HG03060 (cell line): ENCODE results near the gene TNS3.

ENCODE experiments used
- ATAC-seq: cut with Tn5 transposase; IDR thresholded peaks from one replicate; pipeline ENCODE4 v1.9.1; 2021; ENCODE audit warnings: low read depth, moderate number of reproducible peaks; ENCODE audit not compliant: unreplicated experiment

TNS3 gene

DNA sequence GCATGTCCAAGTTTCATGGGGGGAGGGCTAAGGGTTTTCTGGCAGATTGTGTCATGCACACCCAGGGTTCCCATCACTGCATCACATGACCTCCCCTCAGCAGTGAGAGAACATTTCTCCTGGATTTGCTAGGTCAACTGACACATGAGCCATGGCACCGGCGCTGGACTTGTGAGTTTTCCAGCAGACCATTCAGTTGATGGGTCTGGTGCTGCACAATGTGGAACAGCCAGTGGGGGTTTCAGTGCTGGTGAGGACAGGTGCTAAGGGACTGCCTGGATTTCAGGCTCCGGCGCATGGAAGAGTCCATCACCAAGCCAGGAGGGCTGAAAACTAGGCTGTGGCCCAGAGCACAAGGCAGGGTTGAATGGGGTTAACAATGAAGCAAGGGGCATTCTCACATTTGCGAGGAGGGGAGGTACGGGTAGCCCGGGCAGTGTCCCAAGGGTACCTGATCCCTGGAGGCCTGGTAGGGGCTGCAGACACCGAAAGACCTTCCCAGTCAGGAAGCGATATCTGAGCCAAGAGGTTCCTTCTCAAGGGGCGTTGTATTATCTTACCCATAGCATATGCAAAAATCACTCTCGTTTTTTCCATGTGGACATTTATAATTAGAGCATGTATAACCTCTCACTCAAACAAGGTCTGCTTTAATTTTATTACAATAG lies 203.0 kb downstream of the TNS3 start:
- ATAC-seq, result no peak

DNA sequence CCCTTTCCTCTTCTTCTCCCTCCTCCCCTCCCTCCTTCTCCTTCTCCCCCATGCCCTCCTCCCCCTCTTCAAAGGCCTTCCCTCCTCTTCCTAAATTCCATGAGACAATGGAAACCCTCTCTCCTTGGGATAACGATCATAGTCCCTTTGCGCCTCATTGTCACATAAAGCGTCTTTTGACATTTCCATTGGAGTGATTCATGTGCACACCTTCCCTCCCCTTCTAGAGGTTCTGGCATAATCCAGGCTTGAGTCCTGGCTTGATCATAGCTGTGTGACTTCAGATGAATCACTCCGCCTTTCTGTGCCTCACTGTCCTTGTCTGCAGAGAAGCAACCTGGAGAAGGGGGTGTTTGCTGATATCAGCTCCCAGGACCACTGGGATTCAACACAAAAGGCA lies 204.2 kb downstream of the TNS3 start:
- no peak for ATAC-seq

DNA sequence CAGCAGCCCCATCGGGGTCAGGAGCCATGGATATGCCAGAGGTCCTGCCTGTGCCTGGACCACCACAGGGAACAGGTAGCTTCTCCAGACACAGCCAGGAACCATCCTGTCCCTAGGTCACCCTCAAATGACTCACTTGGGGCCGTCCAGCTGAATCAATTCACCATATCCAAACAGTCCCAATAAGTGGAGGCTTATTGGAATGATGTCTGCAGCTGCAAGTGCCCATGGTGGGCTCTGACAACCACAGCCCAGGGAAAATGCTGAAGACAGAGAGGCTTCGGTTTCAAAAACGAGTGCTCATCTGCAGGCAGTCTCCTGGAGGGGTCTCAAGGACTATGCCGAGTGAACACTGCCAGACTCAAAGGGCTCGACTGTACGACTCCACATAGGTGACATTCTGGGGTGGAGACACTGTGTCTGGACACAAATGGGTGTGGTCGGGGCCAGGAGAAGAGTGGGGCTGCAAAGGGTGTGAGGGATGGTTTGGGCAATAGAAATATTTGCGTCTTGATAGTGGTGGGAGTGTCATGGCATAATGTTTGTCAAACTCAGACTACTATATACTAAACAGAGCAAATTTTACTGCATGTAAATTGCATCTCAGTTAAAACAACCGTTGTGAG lies 204.8 kb downstream of the TNS3 start:
- no peak for ATAC-seq

DNA sequence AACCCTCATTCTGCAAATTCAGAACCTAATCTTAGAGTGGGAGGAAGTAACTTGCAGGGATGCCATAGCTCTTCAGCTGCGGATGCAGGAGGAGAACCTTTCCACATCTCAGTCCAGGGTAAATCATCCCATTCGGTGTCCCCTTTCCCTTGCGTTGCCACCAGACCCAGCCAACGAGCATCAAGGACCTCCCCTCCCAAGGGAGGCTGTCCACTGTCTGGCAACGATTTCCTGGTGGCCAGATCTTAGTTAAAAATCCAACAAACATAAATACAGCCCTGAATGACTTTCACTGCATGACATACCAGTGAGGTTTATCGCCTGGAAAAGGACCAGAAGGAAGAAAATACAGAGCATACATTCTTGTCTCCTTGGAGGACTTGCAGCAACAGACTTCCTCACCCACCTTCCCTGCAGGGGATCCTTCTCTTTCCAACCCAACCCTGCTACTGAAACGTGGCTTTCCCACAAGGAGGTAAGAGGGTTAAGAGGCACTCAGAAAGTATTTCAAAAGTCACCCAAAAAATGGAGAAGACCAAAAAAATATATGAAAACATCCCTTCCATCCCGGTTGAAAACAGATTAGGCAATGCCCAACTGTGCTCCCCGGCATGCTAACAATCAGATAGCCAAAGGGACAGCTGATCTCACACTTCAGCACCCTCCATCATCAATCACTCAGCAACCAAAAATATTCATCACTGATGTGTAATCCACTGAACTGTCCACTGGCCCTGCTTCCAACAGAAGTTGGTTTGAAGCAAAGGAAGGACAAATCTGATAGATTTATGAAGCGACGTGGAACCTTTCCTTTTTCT lies 206.6 kb downstream of the TNS3 start:
- ATAC-seq, result no peak

GRCh38 chr7:47374538-47374937 lies 207.4 kb downstream of the TNS3 start:
- ATAC-seq, result no peak

GRCh38 chr7:47373871-47374451 lies 207.9 kb downstream of the TNS3 start:
- ATAC-seq, result no peak

GRCh38 chr7:47371733-47372368 lies 210.1 kb downstream of the TNS3 start:
- ATAC-seq, result no peak

DNA sequence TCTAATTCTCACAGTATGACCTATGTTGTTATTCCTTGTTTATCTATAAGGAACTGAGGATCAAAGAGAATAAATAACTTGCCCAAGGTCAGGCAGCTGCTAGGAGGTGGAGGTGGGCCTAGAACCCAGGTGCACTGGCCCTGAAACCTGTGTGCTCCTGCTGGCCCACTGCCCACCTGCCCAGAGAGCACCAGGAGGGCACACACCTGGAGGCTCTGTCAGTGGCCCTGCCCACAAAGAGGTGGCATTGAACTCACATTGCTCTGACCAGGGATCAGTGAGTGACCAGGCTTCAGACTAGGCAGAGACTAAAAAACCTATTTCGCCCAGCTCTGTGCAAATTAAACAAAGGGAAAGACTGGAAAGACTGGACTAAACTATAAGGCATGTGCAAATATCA lies 210.6 kb downstream of the TNS3 start:
- no peak for ATAC-seq

- no peak for ATAC-seq
These were observed 211.4 kb downstream of the TNS3 start for GRCh38 chr7:47370461-47371042.

- no peak for ATAC-seq
These were observed 212.2 kb downstream of the TNS3 start for GRCh38 chr7:47369736-47370135.

DNA sequence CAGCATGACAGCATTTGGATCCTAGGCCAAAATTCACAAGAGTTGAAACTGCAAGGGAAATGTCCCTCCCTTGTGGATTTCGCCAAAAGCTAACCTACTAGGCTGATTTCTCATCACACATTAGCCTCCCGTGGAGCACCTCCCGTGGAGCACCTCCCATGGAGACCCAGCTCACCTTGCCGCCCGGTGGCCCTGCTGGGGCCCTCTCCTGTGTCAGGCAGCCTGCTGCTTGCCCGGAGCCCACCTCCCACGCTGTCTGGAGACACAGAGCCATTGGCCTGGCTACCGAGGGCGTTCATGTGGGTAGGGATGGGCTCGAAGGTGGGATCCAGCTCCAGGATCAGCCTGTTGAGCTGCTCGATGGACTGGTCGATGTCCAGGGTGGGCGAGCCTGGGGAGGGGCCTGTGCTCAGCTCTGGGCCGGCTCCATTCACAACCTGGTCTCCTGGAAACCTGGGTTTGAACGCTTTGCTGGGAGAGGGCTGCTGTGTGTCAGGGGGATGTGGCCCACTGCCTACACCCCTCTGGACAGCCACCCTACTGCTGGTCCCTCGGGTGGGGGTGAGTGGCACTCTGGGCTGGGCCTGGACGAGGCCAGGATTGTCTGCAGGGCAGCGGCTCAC lies 213.6 kb downstream of the TNS3 start:
- ATAC-seq, result no peak

DNA sequence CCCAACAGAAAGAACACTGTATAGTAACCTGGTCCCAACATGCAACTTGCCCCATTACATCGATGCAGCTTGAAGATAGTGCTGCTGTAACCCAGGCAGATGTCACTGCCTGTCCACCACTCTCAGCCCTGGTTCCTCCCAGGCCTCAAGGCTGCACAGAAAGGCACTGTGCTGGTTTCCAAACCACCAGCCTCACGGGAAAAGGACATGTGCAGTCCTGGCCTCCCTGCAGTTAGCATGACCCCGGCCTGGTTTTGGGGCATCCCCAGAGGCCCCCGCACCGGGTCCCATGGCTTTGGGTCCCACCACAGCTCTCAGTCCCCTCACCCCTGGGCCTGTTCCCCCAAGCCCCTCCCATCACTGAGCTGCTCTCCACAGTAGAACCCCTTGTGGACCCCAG lies 214.5 kb downstream of the TNS3 start:
- no peak for ATAC-seq

DNA sequence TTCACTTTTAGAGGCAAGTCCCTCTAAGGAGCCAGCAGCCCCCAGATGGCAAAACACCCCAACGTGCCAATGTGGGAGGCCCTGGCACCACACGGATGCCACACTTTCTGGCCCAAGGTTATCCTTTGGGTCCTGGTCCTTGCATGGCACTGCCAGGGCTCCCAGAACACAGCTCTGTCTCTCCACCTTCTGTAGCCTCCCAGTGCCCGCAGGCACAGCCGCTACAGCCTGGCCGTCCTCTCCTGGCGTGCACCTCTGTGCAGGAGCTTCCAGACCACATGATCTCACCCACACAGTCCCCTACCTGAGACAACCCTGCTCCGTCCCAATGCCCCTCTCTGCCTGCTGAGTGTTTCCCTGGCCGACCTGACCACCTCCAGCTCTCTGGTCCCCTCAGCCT lies 215.0 kb downstream of the TNS3 start:
- ATAC-seq, result no peak

GRCh38 chr7:47366211-47366610 lies 215.7 kb downstream of the TNS3 start:
- ATAC-seq, result no peak

GRCh38 chr7:47362984-47363383 lies 218.9 kb downstream of the TNS3 start:
- no peak for ATAC-seq

DNA sequence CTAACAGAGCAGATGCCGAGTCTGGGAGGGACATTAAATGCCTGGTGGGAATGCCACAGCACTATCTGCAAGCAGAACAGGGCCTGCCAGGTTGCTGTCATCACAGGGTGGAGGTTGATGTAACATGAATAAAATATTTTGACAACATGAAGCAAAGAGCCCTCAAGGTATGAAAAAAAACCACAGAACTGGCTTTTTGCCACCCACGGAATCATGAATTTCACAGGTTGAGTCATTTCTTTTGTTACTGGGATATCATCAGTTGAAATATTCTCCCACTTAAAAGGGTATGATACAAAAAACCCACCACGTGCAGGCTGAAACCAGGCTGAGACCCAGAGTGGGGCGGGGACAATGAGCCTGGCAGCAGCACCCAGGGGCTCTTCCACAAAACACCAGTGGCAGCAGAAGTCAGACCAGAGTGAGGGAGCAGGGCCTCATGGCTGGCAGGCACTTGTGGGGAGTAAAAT lies 220.1 kb downstream of the TNS3 start:
- no peak for ATAC-seq

DNA sequence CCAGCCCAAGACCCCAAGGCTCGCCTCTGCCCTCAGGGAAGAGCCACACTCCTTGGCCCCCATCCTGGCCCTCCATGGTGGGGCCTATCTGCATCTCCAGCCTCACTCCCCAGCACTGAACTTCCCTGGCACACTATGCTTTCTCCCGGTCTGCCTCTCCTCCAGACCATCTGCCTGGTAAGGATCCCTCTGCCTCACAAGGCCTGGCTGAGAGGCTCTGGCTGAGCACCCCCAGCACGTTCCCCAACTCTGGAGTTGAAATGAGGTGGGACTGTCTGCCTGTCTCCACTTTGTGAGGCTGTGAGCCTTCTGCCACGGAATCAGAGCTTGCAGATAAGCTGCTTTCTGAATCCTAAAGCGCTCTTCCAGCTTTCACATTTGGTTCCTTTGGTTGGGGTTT lies 220.7 kb downstream of the TNS3 start:
- no peak for ATAC-seq

- no peak for ATAC-seq
These were observed 221.5 kb downstream of the TNS3 start for GRCh38 chr7:47360301-47360900.

DNA sequence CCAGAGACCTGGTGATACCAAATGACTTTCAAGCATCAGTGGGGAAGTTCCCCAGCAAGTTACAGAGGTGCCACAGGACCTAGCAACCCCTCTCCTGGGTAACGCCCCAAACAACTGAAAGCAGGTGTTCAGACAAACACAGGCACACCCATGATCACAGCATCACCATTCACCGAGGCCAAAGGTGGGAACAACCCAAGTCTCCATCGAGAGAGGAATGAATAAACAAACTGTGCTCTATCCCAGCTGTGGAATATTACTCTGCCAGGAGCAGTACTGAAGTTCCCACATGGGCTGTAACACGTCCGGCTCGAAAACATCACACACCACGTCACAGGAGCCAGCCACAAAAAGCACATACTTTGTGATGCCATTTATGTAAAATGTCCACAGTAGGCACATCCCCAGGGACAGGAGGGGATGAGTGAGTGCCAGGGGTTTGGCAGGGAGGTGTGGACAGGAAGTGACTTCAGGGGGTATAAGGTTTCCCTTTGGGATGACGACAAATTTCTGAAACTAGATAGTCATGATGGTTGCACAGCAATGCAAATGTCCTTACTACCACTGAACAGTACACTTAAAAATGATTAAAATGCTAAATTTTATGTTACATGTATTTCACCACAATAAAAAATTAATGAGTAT lies 222.8 kb downstream of the TNS3 start:
- ATAC-seq, result no peak
